SH-SY5Y (cell line): ENCODE measurements around the gene SNTG2.

Experiments used
- GATA2 ChIP-seq: IDR thresholded peaks from 2 replicates; pipeline ENCODE4 v1.6.1; 2011; ENCODE audit warnings: mild to moderate bottlenecking, low read depth, low read length
- GATA3 ChIP-seq: IDR thresholded peaks from 2 replicates; pipeline ENCODE4 v1.6.1; 2011; ENCODE audit warnings: low read depth, mild to moderate bottlenecking, low read length, moderate library complexity

GRCh38 chr2:1233281-1233680, 282.6 kb downstream of the SNTG2 start:
- no peak for TF ChIP-seq GATA2
- TF ChIP-seq GATA3, result no peak
